CD8-positive, alpha-beta memory T cell (primary cell): ENCODE results near the gene DOCK4. TPM values are rescaled to one million over a fixed set of nuclear protein-coding genes. Genes with fewer than 3 reads are reported as not detected.

Source experiments
- CTCF ChIA-PET: fragments of 350-600 bp; sonication (Branson Sonifier 250); formaldehyde crosslinking; loops from one replicate; lab custom pipeline; 2021; ENCODE audit warnings: antibody characterized with exemption; lab: Charles Lee
- POLR2A ChIA-PET: fragments of 350-600 bp; sonication (Branson Sonifier 250); formaldehyde crosslinking; loops from one replicate; lab custom pipeline; 2021; ENCODE audit warnings: antibody characterized with exemption; lab: Charles Lee
- DNase-seq, 5 donors: peaks; one replicate each; pipeline versions ENCODE4 v3.0.0 to v3.0.0-alpha.2; 2020 to 2022; ENCODE audit warnings: mixed read lengths in 1 of 5
- H3K27ac ChIP-seq: one replicate; pipeline ENCODE4 v1.7.0; 2013; ENCODE audit warnings: low read depth, mild to moderate bottlenecking, low read length, moderate library complexity
- H3K27me3 ChIP-seq: 2 replicates; pipeline ENCODE4 v1.7.0; 2013; ENCODE audit warnings: low read length, mild to moderate bottlenecking; ENCODE audit not compliant: insufficient read depth, poor library complexity, severe bottlenecking
- H3K36me3 ChIP-seq: 2 replicates; pipeline ENCODE4 v1.7.0; 2013; ENCODE audit warnings: mild to moderate bottlenecking, low read length, moderate library complexity; ENCODE audit not compliant: insufficient read depth
- H3K4me1 ChIP-seq: 2 replicates; pipeline ENCODE4 v1.7.0; 2013; ENCODE audit warnings: mild to moderate bottlenecking, low read length, moderate library complexity; ENCODE audit not compliant: insufficient read depth
- H3K4me3 ChIP-seq: 2 replicates; pipeline ENCODE4 v1.7.0; 2013; ENCODE audit warnings: mild to moderate bottlenecking, low read length
- H3K9me3 ChIP-seq: 2 replicates; pipeline ENCODE4 v1.7.0; 2013; ENCODE audit warnings: mild to moderate bottlenecking, low read length
- H3K27ac Mint-ChIP-seq, 8 donors: one replicate each; pipeline ENCODE4 v1.8.0; 2020 to 2021; ENCODE audit warnings: mixed read lengths in 8 of 8, mild to moderate bottlenecking in 6 of 8, inconsistent platforms in 3 of 8, moderate library complexity in 3 of 8
- H3K27me3 Mint-ChIP-seq, 2 donors: one replicate each; pipeline ENCODE4 v1.8.0; 2020 to 2021; ENCODE audit warnings: mixed read lengths in 2 of 2, mild to moderate bottlenecking in 1 of 2, moderate library complexity in 1 of 2
- H3K36me3 Mint-ChIP-seq, 3 donors: one replicate each; pipeline ENCODE4 v1.8.0; 2020 to 2021; ENCODE audit warnings: mixed read lengths in 3 of 3, inconsistent platforms in 1 of 3, mild to moderate bottlenecking in 1 of 3
- H3K4me1 Mint-ChIP-seq, 3 donors: one replicate each; pipeline ENCODE4 v1.8.0; 2020 to 2021; ENCODE audit warnings: mixed read lengths in 3 of 3, inconsistent platforms in 1 of 3, mild to moderate bottlenecking in 1 of 3
- H3K4me3 Mint-ChIP-seq, 7 donors: one replicate each; pipeline ENCODE4 v1.8.0; 2020 to 2021; ENCODE audit warnings: mixed read lengths in 7 of 7, mild to moderate bottlenecking in 6 of 7, moderate library complexity in 4 of 7, inconsistent platforms in 2 of 7
- H3K9me3 Mint-ChIP-seq, 5 donors: one replicate each; pipeline ENCODE4 v1.8.0; 2020 to 2022; ENCODE audit warnings: mixed read lengths in 5 of 5, mild to moderate bottlenecking in 3 of 5, moderate library complexity in 2 of 5, inconsistent platforms in 1 of 5
- polyA plus RNA-seq: library from polyadenylated mRNA; unstranded; fragments of 300-500 nt; fragmentation: Illumina TruSeq; gene quantifications from one replicate; pipeline ENCODE4 v1.2.3, GENCODE V29; 2021
- total RNA-seq, 2 experiments: library from RNA; stranded (reverse); gene quantifications; one replicate each; pipeline ENCODE4 v1.2.3, GENCODE V29; 2021

Gene DOCK4
- total and polyA plus RNA-seq, 3 experiments from 2014 or later = 1.2 TPM; not detected in 1

DNA sequence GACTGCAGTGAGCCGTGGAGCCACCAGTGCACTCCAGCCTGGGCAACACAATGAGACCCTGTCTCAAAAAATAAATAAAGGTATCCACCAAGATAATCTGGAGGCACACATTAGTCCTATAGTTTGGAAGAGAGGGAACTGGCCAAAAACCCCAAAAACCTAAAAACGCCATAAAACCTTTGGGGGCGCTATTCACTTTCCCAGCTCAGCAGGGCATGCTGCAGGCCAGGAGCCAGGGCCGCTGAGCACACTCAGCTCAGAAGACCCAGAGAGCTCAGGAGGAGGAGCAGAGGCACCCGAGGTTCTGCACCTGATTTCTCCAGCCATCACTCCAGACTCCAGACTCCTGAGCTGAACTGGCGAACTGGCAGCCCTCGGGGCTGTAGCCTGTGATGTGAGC lies 476.7 kb downstream of the DOCK4 start:
- H3K27me3 ChIP-seq = no peaks in the 10 kb centered on the region
- CTCF ChIA-PET = no interaction called here
- DNase-seq = no peak

DNA sequence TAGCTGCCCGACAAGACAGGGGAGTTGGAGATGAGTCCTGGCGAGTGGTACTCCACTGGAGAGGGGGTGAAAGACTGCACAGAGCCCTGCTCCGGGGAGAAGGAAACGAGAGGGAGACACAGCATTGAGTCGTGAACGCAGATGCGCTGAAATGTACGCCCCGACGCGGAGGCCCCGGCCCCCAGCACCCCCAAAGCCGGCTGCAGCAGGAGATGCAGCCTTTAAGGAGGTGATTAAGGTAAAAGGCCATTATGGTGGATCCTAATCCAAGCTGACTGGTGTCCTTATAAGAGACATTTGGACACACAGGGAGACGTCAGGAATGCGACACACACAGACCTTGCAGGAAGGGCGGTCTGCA lies 477.6 kb downstream of the DOCK4 start:
- Mint-ChIP-seq H3K9me3 (no peaks in the 10 kb centered on the region), H3K36me3 (no peaks in the 10 kb centered on the region), H3K4me3 (no peak overlapping the region), H3K27ac (no peak overlapping the region), H3K27me3 (peaks cover 0 to 11% of the 10 kb centered on the region in 2 donors), H3K4me1 (no peaks in the 10 kb centered on the region)
- Histone ChIP-seq H3K36me3 (no peaks in the 10 kb centered on the region), H3K4me1 (no peaks in the 10 kb centered on the region), H3K27me3 (no peaks in the 10 kb centered on the region), H3K4me3 (no peak overlapping the region), H3K9me3 (no peaks in the 10 kb centered on the region), H3K27ac (no peak overlapping the region)
- DNase-seq = no peak
- POLR2A ChIA-PET = no interaction called here
- CTCF ChIA-PET = no interaction called here

More for the DNA sequence above, 476.7 kb downstream of the DOCK4 start:
- POLR2A ChIA-PET = no interaction called here
- Mint-ChIP-seq H3K27ac (peak overlapping the region in 1 of 8 donors; percentile 63), H3K4me3 (no peak overlapping the region), H3K27me3 (peaks cover 0 to 11% of the 10 kb centered on the region in 2 donors), H3K9me3 (no peaks in the 10 kb centered on the region), H3K4me1 (no peaks in the 10 kb centered on the region), H3K36me3 (no peaks in the 10 kb centered on the region)
- Histone ChIP-seq H3K4me1 (no peaks in the 10 kb centered on the region), H3K27ac (no peak overlapping the region), H3K4me3 (no peak overlapping the region), H3K9me3 (no peaks in the 10 kb centered on the region), H3K36me3 (no peaks in the 10 kb centered on the region)

DNA sequence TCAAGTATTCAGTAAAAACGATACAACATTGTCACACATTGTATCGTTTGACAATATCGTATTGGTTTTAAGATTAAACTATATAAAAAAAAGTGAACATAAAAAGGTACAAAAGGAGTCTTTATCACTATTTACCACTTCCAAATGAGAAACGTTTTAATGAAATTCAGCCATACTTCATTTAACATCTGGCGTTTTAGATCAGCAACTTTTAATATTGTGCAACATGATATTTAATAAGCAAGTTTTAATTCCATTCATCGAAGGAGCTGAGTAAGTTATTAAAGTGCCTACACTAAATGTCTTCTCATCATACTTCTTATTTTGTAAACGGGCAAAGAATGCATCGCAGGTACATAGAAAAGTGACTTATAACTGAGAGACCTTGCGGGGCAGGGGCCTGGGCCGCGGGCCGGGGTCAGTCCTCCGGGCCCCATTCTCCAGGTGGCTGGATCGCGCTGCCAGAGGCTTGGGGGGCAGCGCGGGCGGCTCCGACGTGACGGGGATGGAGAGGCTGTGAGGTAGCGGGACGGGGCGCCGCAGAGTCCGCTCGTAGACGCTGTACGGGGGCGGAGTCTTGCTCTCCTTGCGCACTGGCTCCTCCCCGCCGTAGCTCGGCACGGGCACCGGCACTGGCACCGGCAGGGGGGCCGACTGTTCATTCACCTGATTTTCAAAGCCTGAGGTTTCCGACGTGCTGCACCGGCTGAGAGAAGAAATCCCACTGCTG lies 478.1 kb downstream of the DOCK4 start:
- no peaks in the 10 kb centered on the region for H3K36me3 ChIP-seq
- H3K9me3 Mint-ChIP-seq = no peaks in the 10 kb centered on the region
- H3K4me1 Mint-ChIP-seq = no peaks in the 10 kb centered on the region
- H3K27ac Mint-ChIP-seq = no peak overlapping the region
- no peak for DNase-seq
- H3K4me1 ChIP-seq = no peaks in the 10 kb centered on the region
- H3K27me3 Mint-ChIP-seq = peaks cover 0 to 11% of the 10 kb centered on the region in 2 donors
- H3K27me3 ChIP-seq = no peaks in the 10 kb centered on the region
- H3K27ac ChIP-seq = no peak overlapping the region
- ChIA-PET POLR2A (no interaction called here), CTCF (interaction anchor here (0.9 kb wide), 1 partner anchor 8 kb away, joined by 4 read pairs; no protein-coding TSS in a partner anchor)
- H3K36me3 Mint-ChIP-seq = no peaks in the 10 kb centered on the region
- H3K9me3 ChIP-seq = no peaks in the 10 kb centered on the region
- H3K4me3 Mint-ChIP-seq = no peak overlapping the region
- no peak overlapping the region for H3K4me3 ChIP-seq

DNA sequence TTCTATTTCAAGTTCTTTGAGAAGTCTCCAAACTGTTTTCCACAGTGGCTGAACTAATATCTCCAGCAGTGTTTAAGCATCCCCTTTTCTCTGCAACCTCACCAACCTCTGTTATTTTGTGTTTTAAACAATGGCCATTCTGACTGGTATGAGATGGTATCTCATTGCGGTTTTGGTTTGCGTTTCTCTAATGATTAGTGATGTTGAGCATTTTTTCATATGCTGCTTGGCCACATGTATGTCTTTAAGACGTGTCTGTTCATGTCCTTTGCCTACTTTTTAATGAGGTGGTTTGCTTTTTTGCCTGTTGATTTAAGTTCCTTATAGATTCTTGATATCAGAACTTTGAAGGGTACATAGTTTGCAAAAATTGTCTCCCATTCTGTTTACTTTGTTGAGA lies 487.3 kb downstream of the DOCK4 start:
- Mint-ChIP-seq H3K27ac (no peak overlapping the region), H3K9me3 (no peaks in the 10 kb centered on the region), H3K4me3 (no peak overlapping the region), H3K36me3 (no peaks in the 10 kb centered on the region), H3K4me1 (no peaks in the 10 kb centered on the region), H3K27me3 (peaks cover 0 to 1% of the 10 kb centered on the region in 2 donors)
- Histone ChIP-seq H3K4me1 (no peaks in the 10 kb centered on the region), H3K9me3 (no peaks in the 10 kb centered on the region), H3K36me3 (no peaks in the 10 kb centered on the region), H3K27ac (no peak overlapping the region), H3K27me3 (no peaks in the 10 kb centered on the region), H3K4me3 (no peak overlapping the region)
- CTCF ChIA-PET = no interaction called here
- POLR2A ChIA-PET = no interaction called here
- DNase-seq = no peak

DNA sequence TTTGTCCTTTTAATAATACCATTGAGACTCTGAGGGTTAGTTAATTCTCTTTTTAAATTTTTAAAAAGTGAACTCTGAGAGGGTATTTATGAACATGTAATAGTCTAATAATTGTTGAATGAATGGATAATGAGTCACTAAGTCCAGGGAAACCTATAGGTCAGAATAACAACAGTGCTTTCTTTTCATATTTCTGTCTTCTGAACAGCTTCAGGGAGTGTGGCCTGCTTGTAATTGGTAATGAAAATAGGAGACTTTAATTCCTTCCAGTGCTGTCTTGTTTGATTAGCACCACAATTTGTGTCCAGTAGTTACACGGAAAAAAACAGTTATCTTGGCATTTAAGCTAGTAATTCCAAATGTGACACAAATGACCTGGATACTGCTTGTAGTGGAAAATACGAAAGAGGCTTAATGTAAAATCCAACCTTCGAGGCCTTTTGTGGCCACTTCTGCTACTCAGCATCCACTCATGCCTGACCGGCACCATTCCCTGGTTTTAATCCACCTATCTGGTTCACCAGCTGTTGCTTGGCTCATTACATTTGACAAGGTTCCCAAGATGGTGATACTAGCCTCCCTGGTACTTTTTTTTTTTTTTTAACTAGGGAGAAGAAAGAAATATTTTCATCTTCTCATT lies 494.7 kb downstream of the DOCK4 start:
- H3K4me1 Mint-ChIP-seq = no peaks in the 10 kb centered on the region
- no peaks in the 10 kb centered on the region for H3K36me3 Mint-ChIP-seq
- no peak overlapping the region for H3K4me3 Mint-ChIP-seq
- H3K9me3 Mint-ChIP-seq = no peaks in the 10 kb centered on the region
- ChIA-PET CTCF (no interaction called here), POLR2A (no interaction called here)
- H3K36me3 ChIP-seq = no peaks in the 10 kb centered on the region
- no peaks in the 10 kb centered on the region for H3K27me3 ChIP-seq
- no peak overlapping the region for H3K4me3 ChIP-seq
- no peaks in the 10 kb centered on the region for H3K9me3 ChIP-seq
- peaks cover 4 to 24% of the 10 kb centered on the region in 2 donors for H3K27me3 Mint-ChIP-seq
- H3K4me1 ChIP-seq = no peaks in the 10 kb centered on the region
- DNase-seq = no peak
- no peak overlapping the region for H3K27ac ChIP-seq
- no peak overlapping the region for H3K27ac Mint-ChIP-seq

DNA sequence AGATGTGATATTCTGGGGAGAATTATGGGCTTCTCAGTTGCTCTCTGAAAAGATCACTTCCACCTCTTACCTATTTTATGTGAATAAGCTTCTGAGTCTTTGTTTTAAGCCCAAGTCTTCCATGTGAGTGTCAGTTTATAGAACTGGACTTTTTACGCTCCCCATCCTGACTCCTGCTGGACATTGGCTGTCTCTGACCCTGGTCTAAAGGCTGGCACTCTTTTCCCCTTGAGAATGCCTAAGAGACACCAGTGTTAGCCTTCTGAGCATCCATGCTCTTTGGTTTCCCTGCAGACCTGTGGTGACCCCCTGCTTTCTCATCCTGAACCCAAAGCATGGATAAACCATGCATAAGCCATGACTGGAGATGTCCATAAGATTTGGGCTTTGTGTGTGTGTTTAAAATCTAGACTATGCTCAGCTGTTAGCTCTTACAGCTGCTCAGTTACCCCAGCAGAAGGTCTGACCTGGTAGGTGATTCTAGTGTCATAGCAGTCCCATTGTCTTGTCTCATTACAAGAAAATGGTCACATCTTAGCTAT lies 495.3 kb downstream of the DOCK4 start:
- Mint-ChIP-seq H3K4me1 (no peaks in the 10 kb centered on the region), H3K27me3 (peaks cover 4 to 24% of the 10 kb centered on the region in 2 donors), H3K9me3 (no peaks in the 10 kb centered on the region), H3K27ac (no peak overlapping the region), H3K36me3 (no peaks in the 10 kb centered on the region), H3K4me3 (no peak overlapping the region)
- H3K4me3 ChIP-seq = no peak overlapping the region
- CTCF ChIA-PET = no interaction called here
- no peak for DNase-seq
- no peaks in the 10 kb centered on the region for H3K4me1 ChIP-seq
- H3K9me3 ChIP-seq = no peaks in the 10 kb centered on the region
- POLR2A ChIA-PET = no interaction called here
- no peaks in the 10 kb centered on the region for H3K36me3 ChIP-seq
- H3K27me3 ChIP-seq = no peaks in the 10 kb centered on the region
- H3K27ac ChIP-seq = no peak overlapping the region

DNA sequence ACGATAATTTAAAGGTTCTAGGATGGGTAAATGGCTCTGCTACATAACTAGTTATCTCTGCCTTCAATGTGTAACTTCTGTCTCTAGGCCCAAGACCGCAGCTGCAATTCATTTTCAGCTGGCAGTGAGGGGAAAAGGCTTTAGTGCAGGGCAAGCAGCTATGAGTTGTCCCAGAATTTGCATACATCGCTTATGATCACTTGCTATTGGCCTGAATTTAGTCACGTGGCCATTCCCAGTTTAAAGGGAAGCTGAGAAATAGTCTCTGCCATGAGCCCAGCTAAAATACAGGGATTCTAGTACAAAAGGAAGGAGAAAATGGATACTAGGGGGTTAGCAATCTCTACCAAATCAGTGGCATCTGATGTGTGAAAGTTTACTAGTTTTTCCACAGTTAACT lies 498.1 kb downstream of the DOCK4 start:
- CTCF ChIA-PET = no interaction called here
- no peaks in the 10 kb centered on the region for H3K4me1 Mint-ChIP-seq

DNA sequence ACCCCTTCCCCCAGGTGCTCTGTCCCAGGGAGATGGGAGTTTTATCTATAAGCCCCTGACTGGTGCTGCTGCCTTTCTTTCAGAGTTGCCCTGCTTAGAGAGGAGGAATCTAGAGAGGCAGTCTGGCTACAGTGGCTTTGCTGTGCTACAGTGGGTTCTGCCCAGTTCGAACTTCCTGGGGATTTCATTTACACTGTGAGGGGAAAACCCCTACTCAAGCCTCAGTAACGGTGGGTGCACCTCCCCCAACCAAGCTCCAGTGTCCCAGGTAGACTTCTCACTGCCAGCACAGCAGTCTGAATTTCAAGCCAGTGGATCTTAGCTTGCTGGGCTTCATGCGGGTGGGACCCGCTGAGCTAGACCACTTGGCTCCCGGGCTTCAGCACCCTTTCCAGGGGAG lies 500.4 kb downstream of the DOCK4 start:
- no peaks in the 10 kb centered on the region for H3K4me1 Mint-ChIP-seq

More for the DNA sequence above, 498.1 kb downstream of the DOCK4 start:
- Histone ChIP-seq H3K4me1 (no peaks in the 10 kb centered on the region), H3K27me3 (no peaks in the 10 kb centered on the region), H3K4me3 (no peak overlapping the region), H3K36me3 (no peaks in the 10 kb centered on the region), H3K9me3 (no peaks in the 10 kb centered on the region), H3K27ac (no peak overlapping the region)
- no peak overlapping the region for H3K27ac Mint-ChIP-seq
- H3K9me3 Mint-ChIP-seq = peaks cover 0 to 2% (median 0%) of the 10 kb centered on the region in 5 donors
- H3K4me3 Mint-ChIP-seq = no peak overlapping the region
- H3K27me3 Mint-ChIP-seq = peaks cover 9 to 23% of the 10 kb centered on the region in 2 donors
- no peak for DNase-seq
- no peaks in the 10 kb centered on the region for H3K36me3 Mint-ChIP-seq
- POLR2A ChIA-PET = no interaction called here

More for the DNA sequence above, 500.4 kb downstream of the DOCK4 start:
- Histone ChIP-seq H3K27ac (no peak overlapping the region), H3K9me3 (no peaks in the 10 kb centered on the region), H3K27me3 (no peaks in the 10 kb centered on the region), H3K4me3 (no peak overlapping the region), H3K4me1 (no peaks in the 10 kb centered on the region), H3K36me3 (no peaks in the 10 kb centered on the region)
- H3K27ac Mint-ChIP-seq = no peak overlapping the region
- H3K9me3 Mint-ChIP-seq = peaks cover 0 to 2% (median 0%) of the 10 kb centered on the region in 5 donors
- H3K27me3 Mint-ChIP-seq = peaks cover 10 to 23% of the 10 kb centered on the region in 2 donors
- no peak for DNase-seq
- no peaks in the 10 kb centered on the region for H3K36me3 Mint-ChIP-seq
- POLR2A ChIA-PET = no interaction called here
- CTCF ChIA-PET = no interaction called here
- no peak overlapping the region for H3K4me3 Mint-ChIP-seq
